KMS-11 (cell line): ENCODE measurements around the gene ADAMTS15.

Experiments
- H2AFZ ChIP-seq: fragments of 200-600 bp; sonication (generic); 2 replicates; pipeline ENCODE4 v1.6.1; 2016; ENCODE audit warnings: antibody characterized with exemption, mixed run types, low read depth
- H3K27ac ChIP-seq: fragments of 200-600 bp; sonication (generic); 2 replicates; pipeline ENCODE4 v1.6.1; 2016; ENCODE audit warnings: mild to moderate bottlenecking, mixed run types
- H3K27me3 ChIP-seq: fragments of 200-600 bp; sonication (generic); 2 replicates; pipeline ENCODE4 v1.6.1; 2017; ENCODE audit warnings: mild to moderate bottlenecking, low read depth, mixed run types, moderate library complexity; ENCODE audit not compliant: insufficient read depth
- H3K36me3 ChIP-seq: fragments of 200-600 bp; sonication (generic); 2 replicates; pipeline ENCODE4 v1.6.1; 2017; ENCODE audit warnings: mild to moderate bottlenecking, mixed run types; ENCODE audit not compliant: insufficient read depth
- H3K4me1 ChIP-seq: fragments of 200-600 bp; sonication (generic); 2 replicates; pipeline ENCODE4 v1.6.1; 2016; ENCODE audit warnings: mild to moderate bottlenecking, low read depth, mixed run types; ENCODE audit not compliant: poor library complexity, severe bottlenecking
- H3K4me2 ChIP-seq: fragments of 200-600 bp; sonication (generic); 2 replicates; pipeline ENCODE4 v1.7.0; 2016; ENCODE audit warnings: mild to moderate bottlenecking, mixed run types
- H3K4me3 ChIP-seq: fragments of 200-600 bp; sonication (generic); IDR thresholded peaks from 2 replicates; pipeline ENCODE4 v1.6.1; 2017; ENCODE audit warnings: low read depth, low read length, mixed read lengths; ENCODE audit not compliant: insufficient read depth
- H3K79me2 ChIP-seq: fragments of 200-600 bp; sonication (generic); 2 replicates; pipeline ENCODE4 v1.6.1; 2016; ENCODE audit warnings: low read depth, mixed run types; ENCODE audit not compliant: insufficient read depth
- H3K9ac ChIP-seq: fragments of 200-600 bp; sonication (generic); 2 replicates; pipeline ENCODE4 v1.6.1; 2016; ENCODE audit warnings: mild to moderate bottlenecking, mixed run types
- H4K20me1 ChIP-seq: fragments of 200-600 bp; sonication (generic); 2 replicates; pipeline ENCODE4 v1.6.1; 2016; ENCODE audit warnings: mild to moderate bottlenecking, mixed run types; ENCODE audit not compliant: insufficient read depth
- TF ChIP-seq, protein P1 (sequence below): fragments of 200-600 bp; sonication (generic); conservative IDR thresholded peaks from 2 replicates; pipeline ENCODE4 v1.6.1; 2017; ENCODE audit warnings: low read depth, mild to moderate bottlenecking, antibody characterized with exemption, low read length, moderate library complexity, mixed read lengths

The ADAMTS15 gene

DNA sequence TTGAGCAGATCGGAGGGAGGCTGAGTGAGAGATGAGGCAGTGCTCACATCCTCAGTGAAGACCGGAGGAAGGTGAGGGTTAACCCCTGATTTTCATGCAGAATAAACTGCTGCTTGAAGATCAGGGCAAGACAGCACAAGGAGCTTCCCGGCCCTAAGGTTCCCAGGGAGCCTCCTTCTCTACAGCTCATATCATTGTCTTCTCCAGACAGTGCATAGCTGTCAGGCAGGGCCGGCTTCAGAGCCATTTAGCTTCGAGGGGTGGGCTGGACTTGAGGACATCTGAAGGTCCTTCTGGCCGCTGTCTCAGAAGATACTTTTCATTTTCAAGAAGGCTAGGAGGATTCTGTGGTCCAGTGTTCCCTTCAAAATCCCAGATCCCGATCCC, 27.3 kb upstream of the ADAMTS15 start:
- Histone ChIP-seq H3K9ac (no peak overlapping the region), H3K4me3 (no peak overlapping the region), H3K4me1 (no peaks in the 10 kb centered on the region), H4K20me1 (no peaks in the 10 kb centered on the region), H3K4me2 (no peak overlapping the region), H3K36me3 (no peaks in the 10 kb centered on the region), H2AFZ (no peak overlapping the region), H3K27ac (no peak overlapping the region), H3K79me2 (no peaks in the 10 kb centered on the region), H3K27me3 (no peaks in the 10 kb centered on the region)
- TF ChIP-seq, protein P1, sequence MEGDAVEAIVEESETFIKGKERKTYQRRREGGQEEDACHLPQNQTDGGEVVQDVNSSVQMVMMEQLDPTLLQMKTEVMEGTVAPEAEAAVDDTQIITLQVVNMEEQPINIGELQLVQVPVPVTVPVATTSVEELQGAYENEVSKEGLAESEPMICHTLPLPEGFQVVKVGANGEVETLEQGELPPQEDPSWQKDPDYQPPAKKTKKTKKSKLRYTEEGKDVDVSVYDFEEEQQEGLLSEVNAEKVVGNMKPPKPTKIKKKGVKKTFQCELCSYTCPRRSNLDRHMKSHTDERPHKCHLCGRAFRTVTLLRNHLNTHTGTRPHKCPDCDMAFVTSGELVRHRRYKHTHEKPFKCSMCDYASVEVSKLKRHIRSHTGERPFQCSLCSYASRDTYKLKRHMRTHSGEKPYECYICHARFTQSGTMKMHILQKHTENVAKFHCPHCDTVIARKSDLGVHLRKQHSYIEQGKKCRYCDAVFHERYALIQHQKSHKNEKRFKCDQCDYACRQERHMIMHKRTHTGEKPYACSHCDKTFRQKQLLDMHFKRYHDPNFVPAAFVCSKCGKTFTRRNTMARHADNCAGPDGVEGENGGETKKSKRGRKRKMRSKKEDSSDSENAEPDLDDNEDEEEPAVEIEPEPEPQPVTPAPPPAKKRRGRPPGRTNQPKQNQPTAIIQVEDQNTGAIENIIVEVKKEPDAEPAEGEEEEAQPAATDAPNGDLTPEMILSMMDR: no peak

DNA sequence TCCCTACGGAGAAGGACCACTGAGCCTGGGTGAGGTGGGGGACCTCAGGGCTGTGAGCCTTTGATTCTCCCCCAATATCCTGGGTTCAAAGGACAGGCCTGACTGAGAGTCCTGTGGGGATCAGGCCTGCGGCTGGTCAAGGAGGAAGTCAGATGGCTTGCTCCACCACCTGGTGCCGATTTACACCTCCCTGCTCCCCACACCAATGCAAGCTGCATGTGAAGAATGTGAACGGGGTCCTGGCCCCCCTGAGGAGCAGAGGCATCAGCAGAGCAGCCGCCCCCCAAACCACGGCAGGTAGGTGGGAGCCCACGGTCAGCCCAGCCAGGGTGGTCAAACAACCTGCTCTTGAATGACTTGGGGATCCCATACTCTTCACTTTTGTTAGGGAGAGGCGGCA, 26.7 kb upstream of the ADAMTS15 start:
- Histone ChIP-seq H3K27me3 (no peaks in the 10 kb centered on the region), H2AFZ (no peak overlapping the region), H3K79me2 (no peaks in the 10 kb centered on the region), H3K4me2 (no peak overlapping the region), H3K27ac (no peak overlapping the region), H3K9ac (no peak overlapping the region), H4K20me1 (no peaks in the 10 kb centered on the region), H3K36me3 (no peaks in the 10 kb centered on the region), H3K4me1 (no peaks in the 10 kb centered on the region), H3K4me3 (no peak overlapping the region)
- TF ChIP-seq, protein P1: no peak

DNA sequence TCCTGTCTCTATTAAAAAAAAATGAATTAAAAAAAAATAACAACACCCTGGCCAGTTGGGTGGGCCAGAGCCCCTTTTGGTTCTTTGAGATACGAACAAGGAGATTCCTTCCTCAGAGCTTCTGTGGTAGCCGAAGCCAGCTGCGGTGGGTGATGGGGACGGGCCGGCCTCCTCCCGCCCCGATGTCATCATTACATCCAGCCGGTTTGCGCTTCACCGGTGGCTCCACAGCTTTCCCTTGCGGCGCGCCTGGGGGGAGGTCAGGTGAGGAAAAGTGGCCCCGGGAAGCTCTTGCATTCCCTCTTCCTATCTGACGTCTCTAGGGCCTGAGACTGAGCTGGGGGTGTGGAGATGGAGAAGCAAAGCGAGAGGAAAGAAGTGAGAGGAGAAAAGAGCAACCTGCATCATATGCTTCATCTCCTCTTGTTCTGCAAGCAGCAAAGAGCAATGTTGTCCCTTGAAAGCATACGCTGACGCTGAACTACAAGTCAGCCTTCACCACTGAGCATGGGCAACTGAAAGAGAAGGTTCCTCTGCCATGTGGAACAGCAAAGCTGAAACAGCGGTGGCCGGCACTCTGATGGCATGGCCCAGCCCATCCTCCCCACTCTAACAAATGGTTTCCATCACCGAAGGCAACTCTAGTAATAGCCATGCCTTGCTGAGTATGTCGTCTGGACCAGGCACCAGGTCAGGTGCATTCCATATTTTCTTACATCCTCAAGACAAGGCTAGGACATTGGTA, 26.0 kb upstream of the ADAMTS15 start:
- no peaks in the 10 kb centered on the region for H3K27me3 ChIP-seq
- no peaks in the 10 kb centered on the region for H3K36me3 ChIP-seq

DNA sequence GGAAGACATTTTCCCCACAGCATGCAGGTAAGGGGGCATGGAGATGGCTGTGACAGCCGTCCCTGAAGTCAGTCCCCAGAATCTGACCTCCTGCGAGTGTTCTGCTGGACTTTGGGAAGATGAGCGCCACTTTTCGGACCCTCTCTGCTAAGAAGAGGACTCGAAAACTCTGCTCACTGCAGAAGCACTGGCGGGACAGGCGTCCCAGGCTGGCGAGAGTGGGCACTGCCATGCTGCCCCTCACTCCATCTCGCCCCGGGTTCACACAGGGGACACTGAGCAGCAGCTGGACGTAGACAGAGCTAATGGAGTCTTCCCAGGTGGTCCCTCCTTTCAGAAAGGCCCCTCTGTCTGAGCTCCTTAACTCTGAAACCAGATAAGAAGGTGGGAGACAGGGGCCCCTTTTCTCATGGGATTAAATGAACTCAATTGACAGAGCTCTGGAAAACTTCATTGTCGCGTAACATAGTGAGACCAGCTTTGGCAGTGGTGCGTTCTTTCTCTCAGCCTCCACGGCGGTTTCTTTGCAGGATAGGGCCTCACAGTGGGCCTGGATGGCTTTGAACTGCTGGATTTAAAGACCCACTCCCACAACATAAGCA, 24.8 kb upstream of the ADAMTS15 start:
- Histone ChIP-seq H3K79me2 (no peaks in the 10 kb centered on the region), H3K27me3 (peaks cover 2% of the 10 kb centered on the region; the same call in 1 of the 2 replicates), H3K4me1 (no peaks in the 10 kb centered on the region), H3K4me3 (no peak overlapping the region), H3K4me2 (no peak overlapping the region), H3K9ac (no peak overlapping the region), H3K36me3 (no peaks in the 10 kb centered on the region), H4K20me1 (no peaks in the 10 kb centered on the region), H3K27ac (no peak overlapping the region), H2AFZ (no peak overlapping the region)
- TF ChIP-seq, protein P1: no peak

More for the DNA sequence above, 26.0 kb upstream of the ADAMTS15 start:
- H3K4me2 ChIP-seq: no peak overlapping the region
- H4K20me1 ChIP-seq: no peaks in the 10 kb centered on the region
- TF ChIP-seq, protein P1: no peak
- H2AFZ ChIP-seq: no peak overlapping the region
- no peaks in the 10 kb centered on the region for H3K79me2 ChIP-seq
- H3K27ac ChIP-seq: no peak overlapping the region
- H3K4me3 ChIP-seq: no peak overlapping the region
- H3K4me1 ChIP-seq: no peaks in the 10 kb centered on the region
- H3K9ac ChIP-seq: no peak overlapping the region
